WI38 (cell line): ENCODE data around the gene CLDN25.

Experiments
- H3K4me3 ChIP-seq: 2 replicates; pipeline ENCODE4 v1.5.1; 2011; ENCODE audit warnings: low read depth, mild to moderate bottlenecking, control low read depth, low read length
- CTCF ChIP-seq: IDR thresholded peaks from 2 replicates; pipeline ENCODE4 v1.5.1; 2012; ENCODE audit warnings: low read depth, mild to moderate bottlenecking, control low read depth, low read length

CLDN25 gene

GRCh38 chr11:113764527-113765219 lies 14.9 kb upstream of the CLDN25 start:
- TF ChIP-seq CTCF = no peak
- no peak overlapping the region for H3K4me3 ChIP-seq

DNA sequence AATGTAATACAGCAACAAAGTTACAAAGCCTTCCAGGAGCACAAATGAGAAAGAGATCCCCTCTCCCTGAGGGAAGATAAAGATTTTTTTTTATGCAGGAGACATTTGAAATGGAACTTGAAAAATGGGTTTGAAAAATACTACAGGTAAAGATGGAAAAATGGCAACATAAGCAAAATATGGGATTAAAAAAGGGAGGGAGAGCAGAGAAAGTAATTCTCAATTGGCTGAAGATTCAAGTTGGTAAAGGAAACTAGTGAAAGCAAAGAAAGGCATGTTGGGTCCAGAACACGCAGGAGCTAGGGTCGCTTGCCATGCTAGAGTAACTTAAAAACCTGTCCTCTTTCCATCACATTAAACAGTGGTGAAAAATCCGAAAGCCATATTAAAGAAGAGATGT lies 7.6 kb upstream of the CLDN25 start:
- TF ChIP-seq CTCF = no peak
- H3K4me3 ChIP-seq = no peak overlapping the region

GRCh38 chr11:113773092-113773415 lies 6.5 kb upstream of the CLDN25 start:
- TF ChIP-seq CTCF = no peak
- H3K4me3 ChIP-seq = peak overlapping the region; percentile 99

- TF ChIP-seq CTCF = peak; percentile 69
- peak within 1 kb of the TSS; percentile 99 for H3K4me3 ChIP-seq
Measured at GRCh38 chr11:113773416-113774173, 6.0 kb upstream of the CLDN25 start, which contains the start of gene ZW10. Gene ZW10, minus strand, starts transcription at chr11:113773692. Its CDS starts 26 bp downstream, at chr11:113773666.

GRCh38 chr11:113774174-113774503 lies 5.5 kb upstream of the CLDN25 start:
- peak overlapping the region; percentile 99 for H3K4me3 ChIP-seq
- TF ChIP-seq CTCF = no peak

GRCh38 chr11:113778111-113778910 lies 1.3 kb upstream of the CLDN25 start:
- H3K4me3 ChIP-seq = no peak overlapping the region
- no peak for TF ChIP-seq CTCF

DNA sequence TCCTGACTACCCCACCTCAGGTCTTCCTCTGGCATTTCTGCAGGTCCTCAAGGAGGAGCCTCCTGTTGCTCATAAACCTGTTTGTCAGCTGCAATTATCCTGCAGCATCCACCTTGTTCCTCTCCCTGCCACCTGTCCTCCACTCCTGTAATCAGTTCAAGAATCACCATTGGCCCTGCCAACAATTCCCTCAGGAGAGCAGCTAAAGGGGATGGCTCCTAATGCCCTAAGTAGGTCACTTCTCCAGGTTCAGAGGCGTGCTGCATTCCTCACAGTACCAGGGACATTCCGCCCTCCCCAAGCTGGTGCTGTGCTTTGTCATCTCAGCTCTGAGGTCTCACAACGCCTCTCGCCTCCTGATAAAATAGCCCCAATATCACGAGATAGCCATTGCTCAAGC lies 2.1 kb downstream of the CLDN25 start:
- H3K4me3 ChIP-seq = no peak overlapping the region
- no peak for TF ChIP-seq CTCF
